OCI-LY3 (cell line): Measurements from ENCODE around the gene C1D.

Experiments
- H2AFZ ChIP-seq: fragments of 200-600, 300-600 bp; shearing (Covaris generic); 2 replicates; pipeline ENCODE4 v1.6.0; 2014; ENCODE audit warnings: antibody characterized with exemption, low read depth, low read length
- H3K27ac ChIP-seq: fragments of 200-600, 300-600 bp; sonication (generic); 2 replicates; pipeline ENCODE4 v1.5.1; 2014; ENCODE audit warnings: mild to moderate bottlenecking, low read length, moderate library complexity, mixed read lengths
- H3K27me3 ChIP-seq: fragments of 200-600, 300-600 bp; sonication (generic); 2 replicates; pipeline ENCODE4 v1.6.1; 2014; ENCODE audit warnings: low read depth, low read length, mixed read lengths
- H3K36me3 ChIP-seq: fragments of 200-600, 300-600 bp; sonication (generic); replicated peaks from 2 replicates; pipeline ENCODE3; 2014; ENCODE audit warnings: low read depth, low read length, mixed read lengths
- H3K4me1 ChIP-seq: fragments of 300-600, 200-600 bp; sonication (generic); 2 replicates; pipeline ENCODE4 v1.6.1; 2014; ENCODE audit warnings: low read length, mixed read lengths
- H3K4me2 ChIP-seq: fragments of 200-600, 300-600 bp; sonication (generic); 2 replicates; pipeline ENCODE4 v1.6.1; 2014; ENCODE audit warnings: low read length, mixed read lengths
- H3K4me3 ChIP-seq: fragments of 300-600, 200-600 bp; sonication (generic); 2 replicates; pipeline ENCODE4 v1.5.1; 2014; ENCODE audit warnings: antibody characterized with exemption, mild to moderate bottlenecking, low read length, moderate library complexity
- H3K79me2 ChIP-seq: fragments of 300-600, 200-600 bp; shearing (Covaris generic); 2 replicates; pipeline ENCODE4 v1.6.1; 2014; ENCODE audit warnings: mild to moderate bottlenecking, low read length, mixed read lengths
- H3K9ac ChIP-seq: fragments of 300-600, 200-600 bp; shearing (Covaris generic); 2 replicates; pipeline ENCODE4 v1.6.0; 2014; ENCODE audit warnings: mild to moderate bottlenecking, low read length, moderate library complexity
- H3K9me3 ChIP-seq: fragments of 200-600, 300-600 bp; shearing (Covaris generic); 2 replicates; pipeline ENCODE4 v1.6.1; 2014; ENCODE audit warnings: low read length, mixed read lengths; ENCODE audit not compliant: insufficient read depth
- H4K20me1 ChIP-seq: fragments of 200-600, 300-600 bp; sonication (generic); 2 replicates; pipeline ENCODE4 v1.6.1; 2016; ENCODE audit warnings: low read length, mixed read lengths; ENCODE audit not compliant: insufficient read depth
- EZH2phosphoT487 ChIP-seq: fragments of 200-600 bp; shearing (Covaris generic); IDR thresholded peaks from 2 replicates; pipeline ENCODE4 v1.6.1; 2018; ENCODE audit warnings: antibody characterized with exemption, mixed run types, low read depth
- TF ChIP-seq, protein P1 (sequence below): fragments of 200-600, 300-600 bp; sonication (generic); IDR thresholded peaks from 2 replicates; pipeline ENCODE4 v1.5.1; 2014; ENCODE audit warnings: antibody characterized with exemption, low read length, low read depth

The C1D gene

DNA sequence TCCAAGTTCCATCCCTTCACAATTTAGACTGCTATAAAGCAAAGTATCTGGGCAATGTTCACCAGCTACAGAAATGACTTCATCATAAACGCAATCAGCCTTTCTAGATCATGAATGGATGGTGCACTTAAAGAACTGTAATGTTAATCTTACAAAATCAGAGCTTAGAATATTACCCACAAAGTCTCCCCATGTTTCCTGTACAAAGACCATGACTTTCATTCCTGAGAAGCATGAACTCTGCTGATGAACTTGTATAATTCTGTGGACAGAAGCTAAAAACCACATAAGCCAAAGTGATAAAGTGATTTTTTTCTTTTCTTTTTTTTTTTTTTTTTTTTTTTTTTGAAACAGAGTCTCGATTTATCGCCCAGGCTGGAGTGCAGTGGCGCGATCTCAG, 53.3 kb downstream of the C1D start:
- TF ChIP-seq EZH2phosphoT487 = no peak
- TF ChIP-seq, protein P1, sequence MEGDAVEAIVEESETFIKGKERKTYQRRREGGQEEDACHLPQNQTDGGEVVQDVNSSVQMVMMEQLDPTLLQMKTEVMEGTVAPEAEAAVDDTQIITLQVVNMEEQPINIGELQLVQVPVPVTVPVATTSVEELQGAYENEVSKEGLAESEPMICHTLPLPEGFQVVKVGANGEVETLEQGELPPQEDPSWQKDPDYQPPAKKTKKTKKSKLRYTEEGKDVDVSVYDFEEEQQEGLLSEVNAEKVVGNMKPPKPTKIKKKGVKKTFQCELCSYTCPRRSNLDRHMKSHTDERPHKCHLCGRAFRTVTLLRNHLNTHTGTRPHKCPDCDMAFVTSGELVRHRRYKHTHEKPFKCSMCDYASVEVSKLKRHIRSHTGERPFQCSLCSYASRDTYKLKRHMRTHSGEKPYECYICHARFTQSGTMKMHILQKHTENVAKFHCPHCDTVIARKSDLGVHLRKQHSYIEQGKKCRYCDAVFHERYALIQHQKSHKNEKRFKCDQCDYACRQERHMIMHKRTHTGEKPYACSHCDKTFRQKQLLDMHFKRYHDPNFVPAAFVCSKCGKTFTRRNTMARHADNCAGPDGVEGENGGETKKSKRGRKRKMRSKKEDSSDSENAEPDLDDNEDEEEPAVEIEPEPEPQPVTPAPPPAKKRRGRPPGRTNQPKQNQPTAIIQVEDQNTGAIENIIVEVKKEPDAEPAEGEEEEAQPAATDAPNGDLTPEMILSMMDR = no peak

DNA sequence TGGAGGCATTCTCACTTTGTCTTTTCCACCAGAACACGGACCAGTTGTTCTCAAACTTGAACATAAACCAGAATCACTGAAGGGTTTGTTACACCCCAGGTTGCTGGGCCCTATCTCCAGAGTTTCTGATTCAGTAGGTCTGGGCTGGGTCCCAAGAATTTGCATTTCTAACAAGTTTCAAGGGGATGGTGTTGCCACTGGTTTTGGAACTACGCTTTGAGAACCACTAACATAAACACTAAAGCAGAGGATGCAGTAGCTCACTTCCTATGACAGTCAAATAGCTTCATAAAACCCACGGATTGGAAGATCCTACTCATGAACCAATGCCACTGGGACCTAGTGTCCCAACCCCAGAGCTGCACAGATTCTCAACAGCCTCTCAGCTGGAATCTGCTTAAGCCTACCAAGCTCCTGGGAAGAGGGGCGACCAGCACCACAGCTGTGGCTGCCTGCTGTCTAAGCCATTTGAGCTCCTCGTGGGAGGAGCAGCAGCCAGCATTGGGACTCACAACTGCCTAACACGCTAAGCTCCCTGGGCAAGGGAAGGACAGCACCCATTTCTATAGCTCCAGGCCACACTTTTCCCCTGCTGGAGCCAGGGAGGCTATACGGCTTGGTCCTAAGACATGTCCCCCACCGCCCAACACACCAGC, 62.5 kb downstream of the C1D start:
- no peak overlapping the region for H2AFZ ChIP-seq
- H3K36me3 ChIP-seq = no peaks in the 10 kb centered on the region
- no peaks in the 10 kb centered on the region for H3K4me1 ChIP-seq
- H3K9me3 ChIP-seq = no peaks in the 10 kb centered on the region
- no peak overlapping the region for H3K9ac ChIP-seq
- TF ChIP-seq, protein P1 = no peak
- TF ChIP-seq EZH2phosphoT487 = no peak
- H3K79me2 ChIP-seq = no peaks in the 10 kb centered on the region
- no peaks in the 10 kb centered on the region for H3K27me3 ChIP-seq
- H3K4me2 ChIP-seq = no peak overlapping the region
- no peak overlapping the region for H3K27ac ChIP-seq
- no peaks in the 10 kb centered on the region for H4K20me1 ChIP-seq
- no peak overlapping the region for H3K4me3 ChIP-seq

More for the DNA sequence above, 53.3 kb downstream of the C1D start:
- H3K4me2 ChIP-seq = no peak overlapping the region
- H3K79me2 ChIP-seq = no peaks in the 10 kb centered on the region
- no peak overlapping the region for H3K9ac ChIP-seq
- no peak overlapping the region for H3K27ac ChIP-seq
- H4K20me1 ChIP-seq = no peaks in the 10 kb centered on the region
- no peaks in the 10 kb centered on the region for H3K36me3 ChIP-seq
- no peak overlapping the region for H3K4me3 ChIP-seq
- H3K27me3 ChIP-seq = 0 out of 2 replicates have a peak, but pooled peaks cover 6% of the 10 kb centered on the region
- H2AFZ ChIP-seq = no peak overlapping the region
- no peaks in the 10 kb centered on the region for H3K4me1 ChIP-seq
- no peaks in the 10 kb centered on the region for H3K9me3 ChIP-seq

DNA sequence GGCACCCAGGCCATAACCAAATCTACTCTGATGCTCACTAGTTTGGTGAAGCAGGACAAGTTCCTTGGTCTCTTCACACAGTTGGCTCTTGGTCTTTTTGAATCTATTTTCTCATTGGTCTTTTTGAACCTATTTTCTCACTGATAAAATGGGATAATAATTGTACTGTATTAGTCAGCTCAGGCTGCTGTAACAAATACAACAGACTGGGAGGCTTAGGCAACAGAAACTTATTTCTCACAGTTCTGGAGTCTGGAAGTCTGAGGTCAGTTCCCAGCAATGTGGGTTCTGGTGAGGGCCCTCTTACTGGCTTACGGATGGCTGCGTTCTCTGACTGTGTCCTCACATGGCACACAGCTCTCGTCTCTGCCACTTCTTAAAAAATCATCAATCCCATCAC, 63.5 kb downstream of the C1D start:
- no peak overlapping the region for H3K4me2 ChIP-seq
- no peaks in the 10 kb centered on the region for H3K4me1 ChIP-seq
- no peaks in the 10 kb centered on the region for H3K79me2 ChIP-seq
- H3K9me3 ChIP-seq = no peaks in the 10 kb centered on the region
- TF ChIP-seq EZH2phosphoT487 = no peak
- TF ChIP-seq, protein P1 = no peak
- H2AFZ ChIP-seq = no peak overlapping the region
- no peaks in the 10 kb centered on the region for H3K36me3 ChIP-seq
- H4K20me1 ChIP-seq = no peaks in the 10 kb centered on the region
- no peak overlapping the region for H3K4me3 ChIP-seq
- H3K9ac ChIP-seq = no peak overlapping the region
- H3K27ac ChIP-seq = no peak overlapping the region
- H3K27me3 ChIP-seq = no peaks in the 10 kb centered on the region

DNA sequence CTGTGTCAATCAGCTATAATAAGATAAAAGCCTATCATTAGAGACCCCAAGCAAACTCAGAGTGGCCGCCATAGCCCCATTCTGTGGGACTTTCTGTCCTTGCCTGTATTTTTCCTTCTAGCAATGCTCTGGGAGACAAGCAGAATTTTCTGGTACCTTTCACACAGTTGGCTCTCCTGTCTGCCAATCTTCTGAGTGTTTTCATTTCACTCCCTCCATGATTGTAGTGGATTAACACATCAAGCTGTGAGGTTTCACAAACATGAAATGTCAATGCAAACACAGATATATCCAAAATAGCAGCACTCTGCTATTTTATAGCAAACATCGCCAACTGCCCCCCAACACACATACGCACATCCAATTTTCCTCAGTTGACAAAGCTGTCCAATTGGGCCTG, 64.9 kb downstream of the C1D start:
- Histone ChIP-seq H3K36me3 (no peaks in the 10 kb centered on the region), H4K20me1 (no peaks in the 10 kb centered on the region), H3K27ac (no peak overlapping the region), H3K79me2 (no peaks in the 10 kb centered on the region), H3K9ac (no peak overlapping the region), H3K4me1 (no peaks in the 10 kb centered on the region), H3K27me3 (no peaks in the 10 kb centered on the region), H3K4me2 (no peak overlapping the region), H3K4me3 (no peak overlapping the region), H2AFZ (no peak overlapping the region), H3K9me3 (no peaks in the 10 kb centered on the region)
- TF ChIP-seq EZH2phosphoT487 = no peak
- TF ChIP-seq, protein P1 = no peak
